GM12878 (cell line): Measurements from ENCODE around the gene NEDD8. TPM values are rescaled to one million over a fixed set of nuclear protein-coding genes. Genes with fewer than 3 reads are reported as not detected.

ENCODE experiments used
- BRCA1 ChIP-seq: IDR thresholded peaks from 2 replicates; pipeline ENCODE4 v1.6.1; 2011; ENCODE audit warnings: low read depth, low read length, improper control_type of control experiment
- IKZF2 ChIP-seq, 2 experiments: fragments of 450-650 bp; IDR thresholded peaks; 2 replicates each; pipeline ENCODE4 v1.6.1; 2017; ENCODE audit warnings: mild to moderate bottlenecking in 2 of 2, moderate library complexity in 2 of 2
- NFYB ChIP-seq: IDR thresholded peaks from 2 replicates; pipeline ENCODE4 v1.6.1; 2011; ENCODE audit warnings: low read depth, mild to moderate bottlenecking, low read length, improper control_type of control experiment, moderate library complexity; ENCODE audit not compliant: insufficient read depth
- RAD21 ChIP-seq: IDR thresholded peaks from 2 replicates; pipeline ENCODE4 v1.6.1; 2011; ENCODE audit warnings: mild to moderate bottlenecking, low read depth, low read length, moderate library complexity; ENCODE audit not compliant: insufficient read depth
- RELB ChIP-seq: fragments of 450-650 bp; IDR thresholded peaks from 2 replicates; pipeline ENCODE4 v1.6.1; 2017; ENCODE audit warnings: low read depth, mild to moderate bottlenecking, moderate library complexity
- ZBTB33 ChIP-seq: fragments of 450-650 bp; IDR thresholded peaks from 2 replicates; pipeline ENCODE4 v1.6.1; 2017; ENCODE audit warnings: mild to moderate bottlenecking
- polyA plus RNA-seq, 11 experiments: library from polyadenylated mRNA; depleted of rRNA in 4 of 11; unstranded in 6 of 11; stranded (reverse) in 5 of 11; fragments of >200 nt; fragmentation: Nextera tagmentation in 4 of 11; fragmentation: Illumina TruSeq in 1 of 11; extraction: Ambion mirVana in 4 of 11; extraction: Trizol in 1 of 11; gene quantifications; 1 replicate in 1 of 11; 2 replicates in 10 of 11; pipeline versions ENCODE4 v1.2.1 to v1.2.3, GENCODE V29; 2011 to 2016; ENCODE audit warnings: inconsistent platforms in 2 of 11, missing spikeins in 2 of 11, low read depth in 1 of 11
- total RNA-seq, 4 experiments: library from RNA; depleted of rRNA in 3 of 4; stranded (reverse); fragments of >200 nt in 3 of 4; fragmentation: Illumina TruSeq in 1 of 4; extraction: Trizol in 1 of 4; gene quantifications; 2 replicates each; pipeline versions ENCODE4 v1.2.1 to v1.2.3, GENCODE V29; 2013 to 2021

The NEDD8 gene
- total and polyA plus RNA-seq, 10 of the 15 experiments (the other 5 are each of a cell fraction or from before 2014, with no cell fraction given) = 164 to 991 (median 300) TPM

- no peak for TF ChIP-seq ZBTB33
- TF ChIP-seq IKZF2 (IDR thresholded peaks at IDR 0.05) = peak; percentile 53 to 57
- 0 out of 2 replicates have a peak, but pooled peaks have one; percentile 50 for TF ChIP-seq NFYB
- no peak for TF ChIP-seq BRCA1
- TF ChIP-seq RAD21 = 0 out of 2 replicates have a peak, but pooled peaks have one; percentile 29
- peak; percentile 51; the same call in 1 of the 2 replicates for TF ChIP-seq RELB
Measured at GRCh38 chr14:24279301-24280186, 47.4 kb upstream of the NEDD8 start (continued).
